Dermis lymphatic vessel endothelial cell (primary cell): ENCODE data around the gene USP50. TPM values are rescaled to one million over a fixed set of nuclear protein-coding genes. Genes with fewer than 3 reads are reported as not detected.

Source experiments
- total RNA-seq: library from RNA; depleted of rRNA; stranded (reverse); fragments of >200 nt; gene quantifications from 2 replicates; pipeline ENCODE4 v1.2.1, GENCODE V29; 2014

Gene USP50
- 0.17 TPM in 1 of 2 replicates, not detected in the other for total RNA-seq

GRCh38 chr15:50546566-50546965 lies at the start of gene USP50:
Gene USP50 (minus strand): TSS chr15:50546666. CDS start chr15:50546525, 141 bp downstream.

Other genes starting within 250 kb of the USP50 start
- 85.9 and 89.7 TPM in 2 replicates for gene GABPB1, start 191.5 kb downstream of the USP50 start, total RNA-seq
- 59.6 and 66.4 TPM in 2 replicates for gene USP8, start 122.3 kb downstream of the USP50 start, total RNA-seq
- 27.5 and 30.7 TPM in 2 replicates for gene TRPM7, start 140.1 kb upstream of the USP50 start, total RNA-seq
- 82.5 and 104 TPM in 2 replicates for gene SPPL2A, start 219.0 kb upstream of the USP50 start, total RNA-seq